SJCRH30 (cell line): ENCODE measurements around the gene ZNF837. TPM values are rescaled to one million over a fixed set of nuclear protein-coding genes. Genes with fewer than 3 reads are reported as not detected.
"Not testable (repeated sequence)": the region's sequence is repeated elsewhere in the genome, so short reads cannot be mapped to it uniquely, and the experiment has no call there.

Experiments used
- DNase-seq, 2 experiments: peaks; one replicate each; pipeline ENCODE4 v3.0.0-alpha.2; 2015 to 2020
- H3K27ac ChIP-seq: fragments of 250-450 bp; sonication (Bioruptor Pico); 2 replicates; pipeline ENCODE4 v1.5.1; 2020; ENCODE audit warnings: mild to moderate bottlenecking, moderate library complexity
- H3K27me3 ChIP-seq: fragments of 250-450 bp; sonication (Bioruptor Pico); 2 replicates; pipeline ENCODE4 v1.5.1; 2020; ENCODE audit warnings: mild to moderate bottlenecking, moderate library complexity
- H3K36me3 ChIP-seq: fragments of 250-450 bp; sonication (Bioruptor Pico); 2 replicates; pipeline ENCODE4 v1.5.1; 2020; ENCODE audit warnings: mild to moderate bottlenecking, moderate library complexity
- H3K4me1 ChIP-seq: fragments of 250-450 bp; sonication (Bioruptor Pico); 2 replicates; pipeline ENCODE4 v1.5.1; 2020; ENCODE audit warnings: mild to moderate bottlenecking, moderate library complexity
- H3K4me3 ChIP-seq: fragments of 250-450 bp; sonication (Bioruptor Pico); 2 replicates; pipeline ENCODE4 v1.5.1; 2020; ENCODE audit warnings: mild to moderate bottlenecking, moderate library complexity
- H3K9me3 ChIP-seq: fragments of 250-450 bp; sonication (Bioruptor Pico); replicated peaks from 2 replicates; pipeline ENCODE4 v1.5.1; 2020; ENCODE audit warnings: mild to moderate bottlenecking, moderate library complexity
- total RNA-seq: library from RNA; depleted of rRNA; stranded (reverse); fragments of >200 nt; shearing (Covaris generic); gene quantifications from 2 replicates; pipeline ENCODE4 v1.2.3, GENCODE V29; 2014; rRNA removed

The ZNF837 gene
- total RNA-seq = 0.30 and 0.47 TPM in 2 replicates

DNA sequence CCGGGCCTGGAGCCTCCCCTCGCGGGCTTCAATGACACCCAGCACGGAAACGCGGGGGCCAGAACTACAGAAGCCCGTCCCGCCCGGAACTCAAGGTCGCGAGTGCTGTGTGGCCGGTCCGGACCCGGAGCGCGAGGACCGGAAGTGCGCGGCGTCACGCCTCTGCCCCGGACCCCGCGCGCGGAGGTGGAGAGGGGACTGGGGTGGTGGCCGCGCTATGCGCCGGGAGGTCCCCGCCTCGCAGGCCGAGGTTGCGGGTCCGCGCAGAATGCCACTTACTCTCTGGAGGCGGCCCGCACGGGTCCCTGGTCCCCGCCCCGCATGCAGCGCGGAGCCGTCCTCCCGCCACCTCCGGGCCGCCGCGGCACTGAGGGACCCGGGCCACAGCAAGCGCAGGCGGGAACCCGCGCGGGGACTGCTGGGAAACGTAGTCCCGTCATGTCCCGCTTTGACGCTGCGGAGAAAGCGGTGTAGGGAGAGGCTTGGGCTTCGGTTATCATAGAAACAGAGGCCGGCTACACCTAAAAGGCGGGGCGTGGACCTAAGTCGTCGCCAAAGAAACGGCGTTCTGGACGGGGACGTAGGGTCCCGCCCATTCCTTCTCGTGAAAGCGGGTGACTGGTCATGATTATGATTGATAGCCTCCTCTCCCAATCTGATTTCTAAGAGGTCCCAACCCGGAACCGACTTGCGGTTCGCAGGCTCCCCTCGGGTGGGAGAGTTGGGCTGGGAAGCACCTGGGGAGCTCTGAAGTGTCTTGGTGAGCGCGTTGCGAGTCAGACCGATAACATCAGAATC is at the start of gene ZNF837:
ZNF837 (minus strand) TSS at position 369 of the 798 bp plus-strand sequence. CDS start 11,698 bp downstream, outside the sequence.
- peak; percentile 99 to 100 for DNase-seq
- Histone ChIP-seq H3K4me3 (peak within 1 kb of the TSS; percentile 86), H3K9me3 (no peaks in the 10 kb centered on the region), H3K27ac (peak within 1 kb of the TSS; percentile 89), H3K27me3 (no peaks in the 10 kb centered on the region), H3K36me3 (no peaks in the 10 kb centered on the region), H3K4me1 (no peaks in the 10 kb centered on the region; the same call in 1 of the 2 replicates)

DNA sequence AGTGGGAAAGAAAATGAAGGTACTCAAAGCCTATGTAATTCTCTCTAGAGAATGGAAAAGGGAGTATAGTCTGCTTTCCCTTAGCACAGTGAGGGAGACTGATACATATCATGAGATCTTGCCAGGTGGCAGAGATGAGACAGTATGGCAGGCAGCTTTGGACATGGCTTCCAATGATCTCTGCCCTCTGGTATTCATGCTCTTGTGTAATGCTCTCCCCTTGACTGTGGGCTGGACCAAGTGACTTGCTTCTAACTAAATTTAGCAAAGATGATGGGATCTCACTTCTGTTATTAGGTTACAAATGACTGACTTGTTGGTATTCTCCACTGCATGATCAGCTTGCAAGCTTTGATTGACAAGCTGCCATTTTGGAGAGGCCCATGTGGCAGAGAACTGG is 48.9 kb upstream of the ZNF837 start:
- no peaks in the 10 kb centered on the region for H3K36me3 ChIP-seq
- no peaks in the 10 kb centered on the region for H3K4me1 ChIP-seq
- no peak overlapping the region for H3K4me3 ChIP-seq
- no peak overlapping the region for H3K27ac ChIP-seq
- DNase-seq = no peak
- 0 out of 2 replicates have a peak, but pooled peaks cover 9% of the 10 kb centered on the region for H3K9me3 ChIP-seq
- H3K27me3 ChIP-seq = no peaks in the 10 kb centered on the region

DNA sequence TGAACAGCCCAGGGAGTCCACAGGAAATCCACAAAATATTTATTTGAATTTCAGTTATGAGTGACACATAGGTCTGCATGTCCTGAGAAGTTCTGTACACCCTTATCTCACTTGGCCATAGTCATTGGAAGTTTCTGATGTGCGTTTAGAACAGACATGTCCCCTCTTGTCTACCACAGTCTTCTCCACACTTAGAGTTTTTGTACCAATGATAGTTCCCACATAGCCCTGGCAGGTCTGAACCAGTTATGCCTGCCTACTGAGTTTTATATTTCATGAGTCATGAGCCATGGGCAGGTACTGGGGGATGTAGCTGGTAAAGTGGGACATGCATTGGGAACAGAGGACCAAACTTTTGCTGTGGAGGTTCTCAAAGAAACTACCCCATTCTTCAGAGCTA is 47.8 kb upstream of the ZNF837 start:
- no peaks in the 10 kb centered on the region; the same call in 1 of the 2 replicates for H3K36me3 ChIP-seq
- no peak overlapping the region for H3K4me3 ChIP-seq
- no peaks in the 10 kb centered on the region for H3K27me3 ChIP-seq
- no peak for DNase-seq
- H3K27ac ChIP-seq = no peak overlapping the region
- H3K4me1 ChIP-seq = no peaks in the 10 kb centered on the region
- H3K9me3 ChIP-seq = 0 out of 2 replicates have a peak, but pooled peaks cover 4% of the 10 kb centered on the region

DNA sequence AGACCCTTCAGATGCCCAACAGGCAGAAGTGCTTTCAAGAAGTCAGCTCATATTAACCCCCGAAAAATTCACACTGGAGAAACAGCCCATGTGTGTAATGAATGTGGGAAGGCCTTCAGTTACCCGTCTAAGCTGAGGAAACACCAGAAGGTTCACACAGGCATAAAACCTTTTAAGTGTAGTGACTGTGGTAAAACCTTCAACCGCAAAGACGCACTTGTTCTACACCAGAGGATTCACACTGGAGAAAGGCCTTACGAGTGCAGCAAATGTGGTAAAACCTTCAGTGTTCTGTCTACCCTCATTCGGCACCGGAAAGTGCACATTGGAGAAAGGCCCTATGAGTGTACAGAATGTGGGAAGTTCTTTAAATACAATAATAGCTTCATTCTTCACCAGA is 36.2 kb upstream of the ZNF837 start:
- H3K4me3 ChIP-seq = no peak overlapping the region
- no peak overlapping the region for H3K27ac ChIP-seq
- H3K4me1 ChIP-seq = no peaks in the 10 kb centered on the region
- H3K36me3 ChIP-seq = peaks cover 47% of the 10 kb centered on the region
- H3K9me3 ChIP-seq = no peaks in the 10 kb centered on the region
- H3K27me3 ChIP-seq = no peaks in the 10 kb centered on the region
- DNase-seq = no peak

DNA sequence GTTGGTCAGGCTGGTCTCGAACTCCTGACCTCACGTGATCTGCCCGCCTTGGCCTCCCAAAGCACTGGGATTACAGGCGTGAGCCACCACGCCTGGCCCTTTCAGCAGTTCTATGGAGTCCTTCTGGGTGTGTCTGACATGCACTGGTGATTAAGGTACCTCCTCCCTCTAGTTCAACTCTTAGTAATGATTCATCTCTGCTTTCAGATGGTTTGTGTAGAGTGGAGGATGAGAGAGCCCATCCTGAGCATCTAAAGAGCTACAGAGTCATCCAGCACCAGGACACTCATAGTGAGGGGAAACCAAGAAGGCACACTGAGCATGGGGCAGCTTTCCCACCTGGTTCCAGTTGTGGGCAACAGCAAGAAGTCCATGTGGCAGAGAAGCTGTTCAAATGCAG is 35.8 kb upstream of the ZNF837 start:
- H3K4me1 ChIP-seq = no peaks in the 10 kb centered on the region
- H3K9me3 ChIP-seq = no peaks in the 10 kb centered on the region
- H3K36me3 ChIP-seq = peaks cover 45% of the 10 kb centered on the region
- H3K4me3 ChIP-seq = no peak overlapping the region
- H3K27me3 ChIP-seq = no peaks in the 10 kb centered on the region
- DNase-seq = no peak
- H3K27ac ChIP-seq = no peak overlapping the region

DNA sequence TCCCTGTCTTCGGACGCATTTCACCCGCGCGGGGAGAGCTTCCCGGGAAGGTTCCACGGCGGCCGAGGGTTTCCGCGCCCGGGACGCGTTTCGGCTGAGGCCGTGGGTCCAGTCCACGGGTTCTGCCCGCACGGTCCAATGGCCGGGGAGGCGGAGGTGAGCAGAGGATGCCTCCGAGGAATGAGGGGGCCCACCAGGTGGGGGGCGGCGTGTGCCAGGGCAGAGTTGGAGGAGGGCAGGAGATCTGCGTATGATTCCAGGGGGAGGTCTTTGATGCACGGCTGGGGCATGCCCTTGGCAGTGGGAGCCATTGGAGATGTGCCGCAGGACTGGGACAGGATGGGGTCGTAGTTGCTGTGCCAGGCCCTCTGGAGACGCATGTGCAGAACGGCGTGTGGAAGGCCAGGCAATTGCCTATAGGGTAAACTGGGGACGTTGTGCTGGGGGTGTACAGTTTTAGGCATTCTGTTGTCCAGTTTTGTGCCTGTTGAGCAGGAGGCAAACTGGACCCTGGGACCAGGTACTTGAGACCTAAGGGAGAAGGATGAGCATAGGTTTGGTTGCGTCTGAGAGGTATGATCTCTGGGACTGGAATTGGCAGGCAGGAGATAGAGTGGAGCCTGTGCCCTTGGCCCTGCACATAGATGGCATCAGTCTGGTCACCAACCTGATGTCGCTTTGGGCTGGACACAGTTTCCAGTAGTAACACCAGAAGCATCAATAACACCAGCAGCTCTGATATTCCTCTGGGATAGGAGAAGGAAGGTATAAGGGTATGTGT is 28.4 kb upstream of the ZNF837 start:
- Histone ChIP-seq H3K27ac (peak overlapping the region; percentile 32), H3K4me3 (peak overlapping the region; percentile 75), H3K36me3 (no peaks in the 10 kb centered on the region; the same call in 1 of the 2 replicates), H3K4me1 (no peaks in the 10 kb centered on the region), H3K27me3 (no peaks in the 10 kb centered on the region), H3K9me3 (no peaks in the 10 kb centered on the region)
- DNase-seq = peak; percentile 58 to 60

DNA sequence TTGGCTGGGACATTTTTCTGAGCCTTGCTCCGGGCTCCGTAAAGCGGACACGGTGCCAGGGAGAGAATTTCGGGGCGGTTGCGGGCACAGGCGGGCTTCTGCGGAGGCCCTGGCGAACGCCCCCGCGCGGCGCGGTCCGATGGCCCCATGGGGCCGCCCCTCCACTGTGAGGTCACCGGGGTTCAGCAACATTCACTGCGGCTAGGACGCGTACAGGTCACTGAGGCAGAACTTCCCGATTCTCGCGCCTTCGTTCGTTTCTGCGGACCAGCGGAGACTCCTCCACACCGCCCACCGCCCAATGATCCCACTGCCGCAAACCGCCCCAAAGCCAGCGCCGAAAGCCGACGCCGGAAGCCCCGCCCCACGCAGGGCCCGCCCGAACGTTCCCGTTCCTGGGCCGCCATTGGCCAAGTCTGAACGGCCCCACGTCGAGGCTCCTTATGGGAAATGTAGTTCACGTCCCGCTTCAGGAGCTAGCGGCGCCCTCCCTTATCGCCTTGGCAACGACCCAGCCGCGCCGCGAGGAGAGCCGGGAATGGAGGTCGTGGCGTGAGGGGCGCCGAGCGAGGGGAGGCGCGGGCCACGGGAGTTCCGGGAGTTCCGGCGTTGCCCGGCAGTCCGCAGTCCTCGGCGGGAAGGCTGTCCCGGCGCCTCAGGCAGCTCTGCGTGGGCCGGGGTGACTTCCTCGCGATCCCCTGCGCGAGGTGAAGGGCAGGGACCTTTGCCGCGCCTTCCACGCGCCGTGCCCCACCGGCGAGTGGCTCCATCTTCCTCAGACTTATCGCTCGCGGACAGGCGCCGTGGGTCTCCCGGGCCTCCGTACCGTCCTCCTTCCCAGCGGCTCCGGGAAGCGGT is 27.6 kb upstream of the ZNF837 start, which contains the start of gene ZNF584:
ZNF584 (plus strand) TSS at position 498 of the 858 bp plus-strand sequence. CDS start 499 bp downstream, outside the sequence.
- peak; percentile 96 to 97 for DNase-seq
- H3K27ac ChIP-seq = peak within 1 kb of the TSS; percentile 32
- no peaks in the 10 kb centered on the region; the same call in 1 of the 2 replicates for H3K36me3 ChIP-seq
- peak within 1 kb of the TSS; percentile 75 for H3K4me3 ChIP-seq
- no peaks in the 10 kb centered on the region for H3K27me3 ChIP-seq
- H3K9me3 ChIP-seq = no peaks in the 10 kb centered on the region
- H3K4me1 ChIP-seq = no peaks in the 10 kb centered on the region

DNA sequence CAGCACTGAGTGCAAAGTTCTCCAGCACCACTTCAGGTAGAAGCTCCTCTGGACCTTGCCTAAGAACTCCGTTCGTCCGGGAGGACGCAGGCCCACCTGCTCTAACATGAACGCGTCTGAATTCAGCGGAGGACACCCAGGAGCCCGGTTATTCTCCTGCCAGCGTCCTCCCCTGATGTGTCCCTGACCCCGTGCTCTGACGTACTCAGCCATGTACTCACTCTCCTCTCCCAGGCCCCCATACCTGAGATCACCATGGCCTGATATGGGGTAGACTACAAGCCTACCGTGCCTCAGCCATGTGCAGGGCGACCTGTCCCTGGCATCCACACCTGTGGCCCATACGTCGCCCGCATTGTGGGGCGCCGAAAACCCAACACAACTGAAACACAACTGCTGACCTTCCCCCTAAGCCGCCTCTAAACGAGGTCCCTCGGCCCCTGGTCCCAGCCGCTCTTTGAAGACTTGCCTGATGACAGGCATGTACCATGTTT is 26.9 kb upstream of the ZNF837 start:
- Histone ChIP-seq H3K4me3 (peak overlapping the region; percentile 75), H3K27ac (peak overlapping the region; percentile 32), H3K36me3 (no peaks in the 10 kb centered on the region; the same call in 1 of the 2 replicates), H3K9me3 (no peaks in the 10 kb centered on the region), H3K27me3 (no peaks in the 10 kb centered on the region), H3K4me1 (no peaks in the 10 kb centered on the region)
- no peak for DNase-seq

DNA sequence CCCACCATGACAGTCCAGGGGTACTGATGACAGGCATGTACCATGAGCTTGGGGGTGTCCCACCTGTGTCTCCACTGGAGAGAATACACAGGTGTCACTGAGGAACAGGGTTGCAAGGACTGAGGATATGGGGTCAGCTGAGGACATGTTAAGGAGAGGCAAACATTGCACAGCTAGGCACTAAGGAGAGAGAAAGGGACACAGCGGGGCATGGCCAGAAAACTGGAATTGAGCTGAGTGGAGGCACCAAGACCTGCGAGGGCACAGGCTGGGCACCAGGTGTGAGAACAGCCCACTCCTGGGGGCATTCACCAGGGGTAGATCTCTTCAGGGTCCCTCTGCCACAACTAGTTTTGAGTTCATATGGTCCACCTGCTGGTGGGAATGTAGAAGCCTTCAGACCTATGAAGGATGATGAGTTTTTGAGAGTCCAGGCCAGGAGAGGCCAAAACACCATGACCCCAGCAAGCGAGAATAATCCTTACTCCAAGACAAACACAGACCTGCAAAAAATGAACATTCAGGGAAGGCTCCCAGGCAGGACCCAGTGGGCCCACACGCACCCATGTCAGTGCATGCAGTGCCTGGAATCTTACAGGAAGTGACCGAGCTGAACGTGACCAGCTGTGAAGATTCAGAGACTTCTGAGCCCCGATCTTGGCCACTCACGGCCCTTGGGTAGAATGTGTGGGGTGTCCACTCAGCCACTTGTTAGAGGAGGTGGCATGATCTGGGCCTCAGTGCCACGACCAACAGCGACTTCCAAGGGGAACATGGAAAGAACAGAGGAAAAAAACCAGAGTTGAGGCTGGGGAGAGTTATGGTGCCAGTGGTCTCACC is 26.2 kb upstream of the ZNF837 start:
- no peak for DNase-seq
- Histone ChIP-seq H3K27ac (no peak overlapping the region), H3K4me1 (no peaks in the 10 kb centered on the region), H3K9me3 (no peaks in the 10 kb centered on the region), H3K27me3 (no peaks in the 10 kb centered on the region), H3K36me3 (no peaks in the 10 kb centered on the region), H3K4me3 (peak overlapping the region; percentile 75)

DNA sequence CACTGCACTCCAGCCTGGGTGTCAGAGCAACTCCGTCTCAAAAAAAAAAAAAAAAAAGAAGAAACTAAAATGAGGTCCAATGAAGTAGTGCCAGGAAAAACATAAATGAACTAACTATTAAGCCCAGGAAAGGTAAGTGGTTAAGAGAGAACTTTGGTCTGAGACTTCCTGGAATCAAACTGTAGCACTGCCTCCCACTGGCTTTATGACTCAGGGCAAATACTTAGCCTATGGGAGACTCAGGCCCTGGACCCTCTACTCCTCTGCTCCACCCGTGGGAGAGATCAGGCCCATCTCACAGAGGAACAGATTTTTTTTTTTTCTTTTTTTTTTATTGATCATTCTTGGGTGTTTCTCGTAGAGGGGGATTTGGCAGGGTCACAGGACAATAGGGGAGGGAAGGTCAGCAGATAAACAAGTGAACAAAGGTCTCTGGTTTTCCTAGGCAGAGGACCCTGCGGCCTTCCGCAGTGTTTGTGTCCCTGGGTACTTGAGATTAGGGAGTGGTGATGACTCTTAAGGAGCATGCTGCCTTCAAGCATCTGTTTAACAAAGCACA is 23.2 kb upstream of the ZNF837 start:
- not testable (repeated sequence) for DNase-seq, H3K27me3 ChIP-seq, H3K4me3 ChIP-seq, H3K36me3 ChIP-seq, H3K4me1 ChIP-seq, H3K9me3 ChIP-seq, H3K27ac ChIP-seq

DNA sequence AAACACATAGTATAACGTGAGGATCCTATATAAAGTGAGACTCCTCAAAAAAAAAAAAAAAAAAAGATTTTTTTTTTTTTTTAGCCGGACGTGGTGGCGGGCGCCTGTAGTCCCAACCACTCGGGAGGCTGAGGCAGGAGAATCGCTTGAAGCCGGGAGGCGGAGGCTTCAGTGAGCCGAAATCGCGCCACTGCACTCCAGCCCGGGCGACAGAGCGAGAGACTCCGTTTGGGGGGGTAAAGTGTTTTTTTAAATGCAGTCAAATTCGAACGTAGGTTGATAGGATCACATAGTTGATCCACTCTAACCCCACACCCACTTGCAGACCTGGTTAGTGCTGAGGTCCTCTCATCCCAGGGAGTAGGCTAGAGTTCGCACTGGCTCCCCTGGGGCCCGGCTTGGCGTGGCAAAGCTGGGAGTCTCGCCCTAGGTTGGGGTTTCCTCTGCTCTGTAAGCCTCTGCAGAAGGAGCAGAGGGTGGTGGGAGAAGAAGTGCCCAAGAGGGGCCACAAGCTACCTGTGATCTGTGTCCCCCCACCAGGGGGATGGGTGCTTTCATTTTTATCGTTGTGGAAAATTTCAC is 21.1 kb upstream of the ZNF837 start:
- Histone ChIP-seq H3K9me3 (no peaks in the 10 kb centered on the region), H3K27me3 (no peaks in the 10 kb centered on the region), H3K27ac (no peak overlapping the region), H3K4me3 (peak overlapping the region; percentile 60), H3K4me1 (no peaks in the 10 kb centered on the region), H3K36me3 (no peaks in the 10 kb centered on the region)
- no peak for DNase-seq

DNA sequence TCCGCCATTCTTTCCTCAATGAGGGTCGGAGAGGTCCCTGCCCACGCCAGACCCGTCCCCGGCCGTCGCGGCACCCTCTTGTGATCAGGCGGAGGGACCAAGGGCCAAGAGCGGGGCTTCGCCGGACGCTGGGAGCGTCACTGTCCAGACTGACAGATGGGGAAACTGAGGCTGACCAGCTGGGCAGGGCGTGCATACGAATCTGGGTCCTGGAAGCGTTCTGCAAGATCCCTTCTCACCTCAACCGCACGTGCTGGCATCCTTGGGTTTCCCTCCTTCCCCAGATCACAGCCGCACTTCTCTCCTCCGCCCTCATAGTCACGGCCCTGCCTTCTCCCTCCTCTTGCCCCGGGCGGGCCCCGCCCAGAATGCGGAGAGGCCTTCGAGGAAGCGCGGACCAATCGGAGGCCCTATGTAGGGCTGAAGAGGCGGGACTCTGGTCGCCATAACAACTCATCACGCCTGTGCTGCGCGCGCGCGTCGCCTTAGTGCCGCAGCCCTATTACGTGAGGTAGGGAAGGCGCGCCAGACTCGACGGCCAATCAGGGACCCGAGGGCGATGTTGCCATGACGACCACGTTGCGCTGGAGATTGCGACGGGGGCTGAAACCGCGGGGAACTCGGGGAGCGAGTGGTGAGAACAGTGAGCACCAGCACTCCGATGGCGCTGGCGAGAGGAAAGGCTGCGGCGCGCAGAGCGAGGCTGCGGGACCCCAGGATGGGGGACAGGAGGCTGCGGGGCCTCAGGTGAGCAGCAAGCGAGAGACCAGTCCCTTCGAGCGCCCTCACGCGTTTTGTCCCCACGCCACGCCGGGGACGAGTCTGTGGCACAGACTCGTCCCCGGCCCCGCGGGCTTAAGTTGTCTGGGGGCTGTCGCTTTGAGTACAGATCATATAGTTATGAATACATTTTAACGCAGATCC is 20.3 kb upstream of the ZNF837 start:
- Histone ChIP-seq H3K27ac (no peak overlapping the region), H3K9me3 (no peaks in the 10 kb centered on the region), H3K4me1 (no peaks in the 10 kb centered on the region), H3K27me3 (no peaks in the 10 kb centered on the region), H3K4me3 (peak overlapping the region; percentile 60), H3K36me3 (no peaks in the 10 kb centered on the region)
- DNase-seq = peak; percentile 98 to 99
